Calu3 (cell line): ENCODE data around the gene LOXL1. TPM values are rescaled to one million over a fixed set of nuclear protein-coding genes. Genes with fewer than 3 reads are reported as not detected.

Experiments used
- BruUV-seq: library from RNA; stranded (reverse); fragments of 400-500 nt; replicated peaks from 2 replicates; lab custom pipeline; 2021; lab: Mats Ljungman, UMichigan
- CTCF ChIA-PET: fragments of 300-600 bp; sonication (Branson Sonifier 250); formaldehyde crosslinking; loops from one replicate; lab custom pipeline; 2022; ENCODE audit warnings: antibody characterized with exemption; lab: Charles Lee
- DNase-seq: peaks from one replicate; pipeline ENCODE4 v3.0.0; 2022
- H3K27ac Mint-ChIP-seq: one replicate; pipeline ENCODE4 v1.8.0; 2022; ENCODE audit warnings: mixed read lengths; ENCODE audit not compliant: unreplicated experiment
- H3K27me3 Mint-ChIP-seq: one replicate; pipeline ENCODE4 v1.8.0; 2022; ENCODE audit warnings: mixed read lengths; ENCODE audit not compliant: unreplicated experiment
- H3K36me3 Mint-ChIP-seq: one replicate; pipeline ENCODE4 v1.8.0; 2022; ENCODE audit warnings: mild to moderate bottlenecking, moderate library complexity, mixed read lengths; ENCODE audit not compliant: insufficient read depth, unreplicated experiment
- H3K4me1 Mint-ChIP-seq: one replicate; pipeline ENCODE4 v1.8.0; 2022; ENCODE audit warnings: mild to moderate bottlenecking, low read depth, mixed read lengths; ENCODE audit not compliant: unreplicated experiment
- H3K4me3 Mint-ChIP-seq: one replicate; pipeline ENCODE4 v1.8.0; 2022; ENCODE audit warnings: mild to moderate bottlenecking, low read depth, moderate library complexity, mixed read lengths; ENCODE audit not compliant: unreplicated experiment
- H3K9me3 Mint-ChIP-seq: one replicate; pipeline ENCODE4 v1.8.0; 2022; ENCODE audit warnings: low read depth, mixed read lengths; ENCODE audit not compliant: unreplicated experiment
- intact Hi-C: fragments of 100-400 bp; cut with micrococcal nuclease; formaldehyde crosslinking; loops from one replicate; pipeline ENCODE4 v1.10.0; 2022; ENCODE audit not compliant: unreplicated experiment
- total RNA-seq: library from RNA; stranded (reverse); gene quantifications from 2 replicates; pipeline ENCODE4 v1.2.3, GENCODE V29; 2022
- TF ChIP-seq, protein P1 (sequence below): fragments of 200-600 bp; IDR thresholded peaks from one replicate; pipeline ENCODE4 v1.8.0; 2022; ENCODE audit warnings: antibody characterized with exemption; ENCODE audit not compliant: unreplicated experiment

The LOXL1 gene
- total RNA-seq, 1 experiment from 2014 or later, result 2.1 TPM

GRCh38 chr15:73940061-73940981 lies 14.1 kb downstream of the LOXL1 start:
- H3K4me1 Mint-ChIP-seq, result peaks cover 22% of the 10 kb centered on the region
- H3K27me3 Mint-ChIP-seq, result no peaks in the 10 kb centered on the region
- no TSS peak for BruUV-seq
- no peak overlapping the region for H3K4me3 Mint-ChIP-seq
- TF ChIP-seq, protein P1, sequence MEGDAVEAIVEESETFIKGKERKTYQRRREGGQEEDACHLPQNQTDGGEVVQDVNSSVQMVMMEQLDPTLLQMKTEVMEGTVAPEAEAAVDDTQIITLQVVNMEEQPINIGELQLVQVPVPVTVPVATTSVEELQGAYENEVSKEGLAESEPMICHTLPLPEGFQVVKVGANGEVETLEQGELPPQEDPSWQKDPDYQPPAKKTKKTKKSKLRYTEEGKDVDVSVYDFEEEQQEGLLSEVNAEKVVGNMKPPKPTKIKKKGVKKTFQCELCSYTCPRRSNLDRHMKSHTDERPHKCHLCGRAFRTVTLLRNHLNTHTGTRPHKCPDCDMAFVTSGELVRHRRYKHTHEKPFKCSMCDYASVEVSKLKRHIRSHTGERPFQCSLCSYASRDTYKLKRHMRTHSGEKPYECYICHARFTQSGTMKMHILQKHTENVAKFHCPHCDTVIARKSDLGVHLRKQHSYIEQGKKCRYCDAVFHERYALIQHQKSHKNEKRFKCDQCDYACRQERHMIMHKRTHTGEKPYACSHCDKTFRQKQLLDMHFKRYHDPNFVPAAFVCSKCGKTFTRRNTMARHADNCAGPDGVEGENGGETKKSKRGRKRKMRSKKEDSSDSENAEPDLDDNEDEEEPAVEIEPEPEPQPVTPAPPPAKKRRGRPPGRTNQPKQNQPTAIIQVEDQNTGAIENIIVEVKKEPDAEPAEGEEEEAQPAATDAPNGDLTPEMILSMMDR, result no peak
- DNase-seq, result no peak
- CTCF ChIA-PET, result interaction anchor here (0.6 to 1.1 kb wide), 2 partner anchors 183 to 1417 kb away, joined by 3 to 6 read pairs; no protein-coding TSS in a partner anchor
- no peaks in the 10 kb centered on the region for H3K36me3 Mint-ChIP-seq
- H3K27ac Mint-ChIP-seq, result peak overlapping the region; percentile 39
- H3K9me3 Mint-ChIP-seq, result no peaks in the 10 kb centered on the region
- intact Hi-C loops, result no loop called here

DNA sequence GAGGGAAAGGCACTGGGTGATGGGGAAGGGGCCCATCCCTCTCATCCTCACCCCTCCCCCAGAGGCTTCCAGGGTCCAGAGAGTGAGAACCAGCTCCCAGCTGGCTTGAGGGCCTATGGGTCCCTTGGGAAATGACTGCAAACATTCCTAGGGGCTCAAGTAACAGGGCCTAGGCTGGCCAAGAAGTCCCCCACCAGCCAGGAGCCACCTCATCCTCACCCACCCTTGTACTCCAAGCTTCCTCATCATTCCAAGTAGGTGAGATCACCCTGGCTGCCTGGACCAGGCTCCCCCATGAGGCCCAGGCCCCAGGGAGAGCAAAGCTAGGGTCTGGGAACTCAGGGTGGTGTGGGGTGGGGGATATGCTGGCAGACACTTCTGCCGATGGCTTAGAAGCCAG lies 14.8 kb downstream of the LOXL1 start:
- H3K4me3 Mint-ChIP-seq, result no peak overlapping the region
- no peak overlapping the region for H3K27ac Mint-ChIP-seq
- no peak for DNase-seq
- intact Hi-C loops, result no loop called here
- no TSS peak for BruUV-seq
- H3K27me3 Mint-ChIP-seq, result no peaks in the 10 kb centered on the region
- CTCF ChIA-PET, result interaction anchor here (1.1 kb wide), 1 partner anchor 183 kb away, joined by 3 read pairs; no protein-coding TSS in a partner anchor
- H3K4me1 Mint-ChIP-seq, result peaks cover 22% of the 10 kb centered on the region
- H3K36me3 Mint-ChIP-seq, result no peaks in the 10 kb centered on the region
- TF ChIP-seq, protein P1, result no peak
- H3K9me3 Mint-ChIP-seq, result no peaks in the 10 kb centered on the region

- H3K36me3 Mint-ChIP-seq, result no peaks in the 10 kb centered on the region
- intact Hi-C loops, result no loop called here
- H3K9me3 Mint-ChIP-seq, result no peaks in the 10 kb centered on the region
- H3K27ac Mint-ChIP-seq, result peak overlapping the region; percentile 27
- CTCF ChIA-PET, result interaction anchor here (1.1 kb wide), 1 partner anchor 184 kb away, joined by 3 read pairs; no protein-coding TSS in a partner anchor
- DNase-seq, result no peak
- no TSS peak for BruUV-seq
- no peak overlapping the region for H3K4me3 Mint-ChIP-seq
- peaks cover 22% of the 10 kb centered on the region for H3K4me1 Mint-ChIP-seq
- no peaks in the 10 kb centered on the region for H3K27me3 Mint-ChIP-seq
- TF ChIP-seq, protein P1, result no peak
Measured at GRCh38 chr15:73941449-73941848, 15.2 kb downstream of the LOXL1 start.

GRCh38 chr15:73941871-73942635 lies 15.8 kb downstream of the LOXL1 start:
- H3K4me3 Mint-ChIP-seq, result no peak overlapping the region
- peak overlapping the region; percentile 27 for H3K27ac Mint-ChIP-seq
- peak; percentile 51 for DNase-seq
- intact Hi-C loops, result no loop called here
- H3K9me3 Mint-ChIP-seq, result no peaks in the 10 kb centered on the region
- TF ChIP-seq, protein P1, result no peak
- no peaks in the 10 kb centered on the region for H3K36me3 Mint-ChIP-seq
- BruUV-seq, result no TSS peak
- peaks cover 22% of the 10 kb centered on the region for H3K4me1 Mint-ChIP-seq
- no peaks in the 10 kb centered on the region for H3K27me3 Mint-ChIP-seq
- CTCF ChIA-PET, result interaction anchor here (1.1 kb wide), 1 partner anchor 184 kb away, joined by 3 read pairs; no protein-coding TSS in a partner anchor
